Suppressor macrophage (primary cell): ENCODE measurements around the gene FKBP5.
"Not testable (repeated sequence)": the region's sequence is repeated elsewhere in the genome, so short reads cannot be mapped to it uniquely, and the experiment has no call there.

ENCODE experiments used
- DNase-seq, 4 experiments: peaks; one replicate each; pipeline ENCODE4 v3.0.0-alpha.2; 2020 to 2022

The FKBP5 gene

DNA sequence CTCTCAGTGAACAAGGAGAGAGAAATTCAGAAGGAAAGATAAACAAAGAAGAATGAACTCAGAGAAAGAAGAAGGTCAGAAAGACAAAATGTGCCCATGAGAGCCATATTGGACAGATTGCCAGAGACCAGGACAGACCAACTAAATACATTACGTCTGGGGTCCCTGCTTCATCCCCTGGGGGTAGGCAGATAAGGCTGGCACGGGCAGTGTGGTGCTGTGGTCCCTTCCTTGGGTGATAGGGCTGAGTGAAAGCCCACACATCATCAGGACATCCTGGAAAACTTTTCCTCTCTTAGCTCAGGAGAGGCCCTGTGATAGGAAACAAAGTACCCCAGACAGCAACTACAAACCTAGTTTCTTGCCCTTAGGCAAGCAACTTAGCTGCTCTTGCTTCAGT lies 34.9 kb upstream of the FKBP5 start:
- DNase-seq, result no peak

DNA sequence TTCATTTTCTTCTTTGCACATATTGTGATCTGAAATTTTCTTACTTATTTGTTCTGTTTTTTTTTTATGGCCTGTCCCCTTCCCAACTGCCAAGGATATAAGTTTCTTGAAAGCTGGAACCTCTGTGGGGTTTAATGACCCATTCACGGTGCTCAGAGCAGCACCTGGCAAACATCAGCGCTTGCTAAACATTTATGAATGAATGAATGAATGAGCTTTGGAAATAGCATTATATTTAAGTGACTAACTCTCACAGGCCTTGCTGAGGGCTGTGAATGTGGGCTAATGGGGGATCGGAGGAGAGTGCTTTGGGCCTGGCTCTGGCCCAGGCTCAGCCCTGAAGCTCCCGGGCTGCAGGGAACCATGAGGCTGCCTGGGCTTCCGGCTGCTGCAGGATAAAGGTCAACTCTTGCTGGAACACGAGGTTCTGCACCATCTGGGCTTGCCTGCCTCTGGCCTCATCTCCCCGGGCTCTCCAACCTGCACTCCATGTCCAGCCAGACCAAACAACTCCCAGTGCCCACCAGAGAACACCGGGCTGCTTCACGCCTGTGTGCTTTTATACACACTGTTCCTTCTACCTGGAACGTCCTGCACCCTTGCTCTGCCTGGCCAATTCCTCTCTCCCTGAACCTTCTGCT lies 33.5 kb upstream of the FKBP5 start:
- no peak for DNase-seq

DNA sequence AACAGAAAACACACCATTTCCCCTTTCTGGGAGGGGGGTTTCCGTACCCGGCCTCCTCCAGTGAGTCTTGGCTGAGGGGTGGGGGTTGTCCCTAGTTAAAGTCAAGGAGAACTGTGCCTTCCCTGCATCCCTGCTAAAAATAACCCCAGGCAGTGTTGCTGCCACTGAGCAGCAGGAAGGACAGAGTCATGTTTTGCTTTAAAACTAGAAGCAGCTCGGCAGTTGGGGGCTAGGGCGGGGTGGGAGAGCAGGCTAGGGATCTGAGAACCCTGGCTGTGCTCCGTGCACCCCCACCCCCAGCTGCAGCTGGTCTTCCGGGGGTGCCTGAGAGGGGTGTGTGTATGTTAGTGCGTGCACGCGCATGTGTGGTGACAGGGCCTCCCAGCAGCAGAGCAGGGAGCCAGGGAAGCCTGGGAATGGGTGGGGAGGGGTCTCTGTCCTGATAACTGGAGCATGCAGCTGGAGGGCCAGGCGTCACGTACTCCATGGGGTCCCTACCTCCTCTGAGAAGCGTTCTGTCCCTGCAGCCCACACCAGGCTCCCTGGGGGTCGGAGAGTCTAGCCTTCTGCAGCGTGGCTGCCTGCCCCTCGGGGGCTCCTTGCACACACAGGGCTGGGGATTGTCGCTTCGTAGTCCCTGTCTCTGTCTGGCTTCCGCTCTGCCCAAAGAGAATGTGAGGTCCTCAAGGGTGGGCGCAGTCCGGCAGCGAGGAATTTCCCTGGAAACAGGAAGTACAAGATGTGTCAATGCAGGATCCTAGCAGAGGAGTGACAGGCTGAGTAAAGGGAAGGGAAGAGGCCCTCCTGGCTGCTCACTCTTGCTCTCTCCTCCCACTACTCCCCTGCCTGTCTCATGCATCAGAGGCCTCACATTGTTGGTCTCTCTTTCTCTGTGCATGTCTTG lies 31.4 kb upstream of the FKBP5 start:
- peak; percentile 84 to 92 (median 90) for DNase-seq

DNA sequence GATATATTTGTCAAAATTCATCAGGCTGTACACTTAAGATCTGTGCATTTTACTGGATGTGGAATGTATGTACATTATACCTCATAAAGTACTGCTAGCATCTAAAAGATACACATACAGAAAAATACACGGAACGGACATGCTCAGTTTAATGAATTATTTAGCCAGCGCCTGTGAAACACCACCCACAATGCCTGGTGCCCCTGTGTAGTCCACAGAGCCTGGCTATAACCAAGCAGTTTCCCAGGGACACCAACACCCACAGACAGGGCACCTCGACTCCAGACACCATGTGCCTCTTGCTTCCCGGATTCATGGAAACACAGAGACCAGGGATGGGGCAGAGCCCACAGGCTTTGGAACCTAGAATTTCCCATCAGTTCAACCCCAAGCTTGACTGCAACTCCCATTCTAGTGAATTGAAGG lies 30.7 kb upstream of the FKBP5 start:
- DNase-seq, result no peak

DNA sequence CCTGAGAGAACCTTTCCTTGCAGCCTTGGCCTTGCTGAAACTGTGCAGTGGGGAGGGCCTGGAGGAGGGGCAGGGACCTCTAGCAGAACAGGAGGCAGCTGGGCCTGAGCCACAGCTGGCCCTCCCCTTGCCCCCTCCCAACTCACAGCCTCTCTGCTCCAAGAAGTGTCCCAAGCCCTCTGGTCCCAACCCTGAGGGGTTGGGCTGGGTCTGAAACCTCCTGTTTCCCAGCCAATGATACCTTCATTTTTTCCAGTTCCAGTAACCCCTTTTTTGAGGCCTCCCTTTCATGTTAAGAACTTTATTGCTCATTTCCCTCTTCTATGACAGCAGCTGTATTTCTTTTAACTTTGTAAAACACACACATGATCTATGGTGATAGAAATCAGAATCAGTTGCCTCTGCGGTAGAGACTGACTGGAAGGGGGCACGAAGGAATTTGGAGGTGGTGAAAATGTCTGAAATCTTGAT lies 30.2 kb upstream of the FKBP5 start:
- peak in 1 of 4 experiments; percentile 21 for DNase-seq

GRCh38 chr6:35718375-35718736 lies 29.6 kb upstream of the FKBP5 start:
- DNase-seq, result no peak

GRCh38 chr6:35717449-35718374 lies 29.0 kb upstream of the FKBP5 start:
- DNase-seq, result peak in 3 of 4 experiments; percentile 47 to 58 (median 55)

- no peak for DNase-seq
Measured at GRCh38 chr6:35716798-35717197, 28.1 kb upstream of the FKBP5 start.

- no peak for DNase-seq
Measured at GRCh38 chr6:35713006-35713767, 24.5 kb upstream of the FKBP5 start.

- DNase-seq, result no peak
Measured at GRCh38 chr6:35711731-35712130, 23.0 kb upstream of the FKBP5 start.

DNA sequence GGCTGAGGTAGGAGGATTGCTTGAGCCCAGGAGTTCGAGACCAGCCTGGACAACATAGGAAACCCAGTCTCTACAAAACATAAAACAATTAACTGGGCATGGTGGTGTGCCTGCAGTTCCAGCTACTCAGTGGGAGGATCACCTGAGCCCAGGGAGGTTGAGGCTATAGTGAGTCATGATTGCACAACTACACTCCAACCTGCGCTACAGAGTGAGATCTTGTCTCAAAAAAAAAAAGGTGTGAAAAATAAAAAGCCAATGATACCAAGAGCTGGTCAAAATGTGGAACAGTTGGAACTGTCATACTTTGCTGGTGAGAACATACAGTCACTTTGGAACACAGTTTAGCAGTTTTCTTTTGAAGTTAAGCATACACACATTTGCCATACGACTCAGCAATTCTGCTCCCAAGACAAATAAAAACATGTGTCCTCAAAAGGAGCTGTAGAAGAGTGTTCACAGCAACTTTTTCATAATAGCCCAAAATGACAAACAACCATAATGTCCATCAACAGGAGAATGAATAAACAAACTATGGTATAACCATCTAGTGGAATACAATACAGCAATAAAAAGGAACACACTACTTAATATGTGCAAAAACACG lies 21.6 kb upstream of the FKBP5 start:
- DNase-seq, result no peak

DNA sequence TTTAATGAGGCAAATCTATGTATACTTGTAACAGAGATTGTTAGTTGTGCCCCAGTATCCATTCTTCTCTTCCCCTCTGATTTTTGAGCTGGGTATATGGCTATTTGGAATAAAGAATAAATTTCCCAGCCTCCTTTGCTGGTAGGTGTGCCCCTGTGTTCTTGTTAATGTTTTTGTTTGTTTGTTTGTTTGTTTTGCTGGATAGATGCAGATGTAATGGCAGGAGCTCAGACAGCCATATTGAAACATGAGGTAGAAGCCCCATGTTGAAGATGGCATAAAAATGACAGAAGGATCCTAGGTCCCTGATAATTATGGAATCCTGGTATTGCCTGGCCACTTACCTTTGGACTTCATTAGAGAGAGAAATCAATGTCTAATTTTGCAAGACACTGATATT lies 19.9 kb upstream of the FKBP5 start:
- DNase-seq, result no peak

- DNase-seq, result no peak
Measured at GRCh38 chr6:35707714-35708407, 19.1 kb upstream of the FKBP5 start.

GRCh38 chr6:35706468-35706867 lies 17.8 kb upstream of the FKBP5 start:
- peak in 3 of 4 experiments; percentile 42 to 81 (median 76) for DNase-seq

DNA sequence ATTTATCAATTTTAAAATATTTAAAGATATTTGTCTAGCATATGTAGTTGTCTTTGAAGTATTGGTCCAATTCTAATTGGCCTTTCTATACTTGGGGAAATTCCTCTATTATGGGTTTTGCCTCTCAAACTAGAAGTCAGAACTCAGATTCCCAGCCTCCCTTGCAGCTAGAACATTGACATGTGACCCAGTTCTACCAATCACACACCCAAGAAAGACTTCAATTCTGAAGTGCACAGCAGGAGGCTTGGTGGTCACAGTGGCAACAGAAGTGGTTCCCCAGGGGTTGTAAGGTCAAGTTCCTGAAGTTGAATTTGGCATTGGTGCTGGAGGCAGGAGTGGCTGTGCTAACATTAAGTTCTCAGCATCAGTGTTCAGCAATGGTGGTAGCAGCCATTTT lies 14.8 kb upstream of the FKBP5 start:
- DNase-seq, result no peak

DNA sequence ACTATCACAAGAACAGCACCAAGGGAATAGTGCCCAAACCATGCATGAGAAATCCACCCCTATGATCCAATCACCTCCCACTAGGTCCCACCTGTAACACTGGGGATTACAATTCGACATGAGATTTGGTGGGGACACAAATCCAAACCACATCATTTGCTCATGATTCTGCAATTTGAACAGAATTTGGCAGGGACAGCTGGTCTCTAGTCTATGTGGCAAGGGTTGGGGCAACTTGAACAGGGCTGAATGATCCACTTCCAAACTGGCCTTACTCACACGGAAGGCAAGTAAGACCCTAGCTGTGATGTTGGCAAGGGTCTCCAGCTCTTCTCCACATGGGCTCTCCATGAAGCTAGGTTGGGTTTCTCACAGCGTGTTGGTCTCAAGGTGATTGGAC lies 10.1 kb upstream of the FKBP5 start:
- no peak for DNase-seq

- DNase-seq, result not testable (repeated sequence)
Measured at GRCh38 chr6:35698430-35698829, 9.7 kb upstream of the FKBP5 start.

DNA sequence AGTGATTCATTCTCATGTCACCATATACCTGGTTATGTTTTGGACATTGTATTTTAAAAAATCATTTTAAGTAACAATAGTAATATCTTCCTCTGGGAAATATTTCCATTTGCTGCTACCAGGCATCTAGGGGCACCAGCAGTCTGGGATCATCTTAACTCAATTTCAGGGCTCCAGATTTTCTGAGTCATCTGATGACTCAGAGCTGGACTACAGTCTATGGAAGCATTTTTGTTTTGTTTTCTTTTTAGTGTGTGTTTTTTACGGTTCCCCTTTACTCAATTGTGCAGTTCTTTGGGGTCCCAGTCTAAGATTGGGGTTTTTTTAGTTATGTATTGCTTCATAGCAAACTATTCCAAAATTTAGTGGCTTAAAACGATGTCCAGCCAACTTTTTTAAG lies 5.7 kb upstream of the FKBP5 start:
- peak in 3 of 4 experiments; percentile 34 to 62 (median 59) for DNase-seq

DNA sequence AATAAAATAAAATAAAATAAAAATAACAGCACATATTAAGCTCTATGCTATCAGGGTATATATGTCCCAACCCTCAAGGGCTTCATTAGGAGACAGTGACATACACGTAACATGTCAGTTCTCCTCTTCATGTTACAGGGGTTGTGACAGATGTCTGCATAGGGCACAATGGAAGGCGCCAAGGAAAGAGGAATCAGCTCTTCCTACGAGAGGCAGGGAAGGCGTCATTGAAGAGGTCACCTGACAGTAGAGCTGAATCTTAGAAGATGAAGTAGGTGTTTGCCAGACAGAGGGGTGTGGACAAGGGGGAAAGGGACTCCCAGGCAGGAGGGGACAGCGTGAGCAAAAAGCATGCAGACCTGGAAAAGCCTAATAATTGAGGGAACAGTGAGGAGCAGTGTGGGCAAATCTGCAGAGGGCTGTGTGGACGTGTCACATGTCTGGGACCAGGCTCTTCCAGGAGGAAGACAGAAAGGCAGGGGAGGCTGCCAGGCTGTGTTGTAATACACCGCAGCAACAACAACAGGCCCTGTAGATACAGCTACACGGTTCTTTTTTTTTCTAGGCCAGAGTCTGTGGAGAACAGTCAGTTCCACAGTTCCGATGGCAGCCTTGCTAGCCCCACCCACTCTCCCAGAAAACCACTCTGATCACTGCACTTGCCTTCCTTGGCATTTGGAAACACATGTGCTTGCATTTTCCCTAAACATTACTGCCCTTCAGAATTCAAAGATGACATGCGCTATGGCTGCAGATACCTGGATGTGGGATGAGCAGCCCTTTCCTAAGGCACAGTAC lies 2.5 kb upstream of the FKBP5 start:
- DNase-seq, result peak; percentile 85 to 96 (median 91)

- no peak for DNase-seq
Measured at GRCh38 chr6:35690484-35690883, 1.8 kb upstream of the FKBP5 start.
